GM12891 (cell line): ENCODE data around the gene TNN.

Experiments
- DNase-seq: peaks from one replicate; pipeline ENCODE4 v3.0.0; 2011; ENCODE audit warnings: low spot score; ENCODE audit not compliant: insufficient read length
- FAIRE-seq: peaks from 2 replicates; lab custom pipeline; 2011; peaks lifted over from hg19 to GRCh38; lab: Jason Lieb, UNC
- PAX5 ChIP-seq: IDR thresholded peaks from 2 replicates; pipeline ENCODE4 v1.6.1; 2011; ENCODE audit warnings: low read length, moderate library complexity, mild to moderate bottlenecking; ENCODE audit not compliant: insufficient read depth, severe bottlenecking
- POLR2A ChIP-seq: IDR thresholded peaks from 2 replicates; pipeline ENCODE4 v1.6.1; 2011; ENCODE audit warnings: low read depth, low read length, control low read depth
- POLR2AphosphoS5 ChIP-seq: IDR thresholded peaks from 2 replicates; pipeline ENCODE4 v1.6.1; 2011; ENCODE audit warnings: low read depth, low read length, control low read depth
- POU2F2 ChIP-seq: IDR thresholded peaks from 2 replicates; pipeline ENCODE4 v1.6.1; 2011; ENCODE audit warnings: low read depth, mild to moderate bottlenecking, control low read depth, low read length, moderate library complexity
- SPI1 ChIP-seq: IDR thresholded peaks from 2 replicates; pipeline ENCODE4 v1.6.1; 2011; ENCODE audit warnings: low read depth, low read length, control low read depth
- TAF1 ChIP-seq: IDR thresholded peaks from 2 replicates; pipeline ENCODE4 v1.6.1; 2011; ENCODE audit warnings: low read depth, low read length, control low read depth

The TNN gene

GRCh38 chr1:175145899-175146528 lies 78.4 kb downstream of the TNN start:
- no peak for DNase-seq
- TF ChIP-seq SPI1 (no peak), POLR2A (no peak), PAX5 (no peak), POLR2AphosphoS5 (no peak)
- no peak for FAIRE-seq

- TF ChIP-seq POU2F2 (no peak), POLR2AphosphoS5 (no peak), SPI1 (no peak)
- DNase-seq (peak; percentile 55), FAIRE-seq (peak; percentile 69)
Observed at GRCh38 chr1:175146529-175147213, 79.0 kb downstream of the TNN start.

DNA sequence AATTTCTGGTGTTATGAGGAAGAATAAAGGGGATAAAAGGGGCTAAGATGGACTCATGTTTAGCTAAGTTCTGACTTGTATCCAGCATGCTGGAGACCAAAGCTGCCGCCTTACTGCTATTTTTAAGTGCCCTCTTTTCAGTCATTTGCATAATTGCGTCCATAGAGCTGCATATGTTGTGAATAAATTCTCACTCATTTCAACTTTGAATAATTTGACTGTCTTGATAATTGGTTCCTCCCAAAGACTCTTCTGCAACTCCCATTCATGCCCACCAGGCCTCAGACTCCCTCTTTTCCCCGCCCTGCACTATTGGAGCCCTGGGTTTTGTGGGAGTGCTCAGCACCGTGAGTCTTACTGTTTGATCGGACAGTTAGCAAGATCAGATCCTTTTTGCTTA lies 79.9 kb downstream of the TNN start:
- DNase-seq (no peak), FAIRE-seq (no peak)
- TF ChIP-seq POLR2A (no peak), SPI1 (no peak), POLR2AphosphoS5 (no peak), POU2F2 (no peak), PAX5 (no peak), TAF1 (no peak)

GRCh38 chr1:175148068-175148467 lies 80.4 kb downstream of the TNN start:
- DNase-seq (no peak), FAIRE-seq (no peak)
- TF ChIP-seq POLR2AphosphoS5 (no peak), PAX5 (no peak), POLR2A (no peak), TAF1 (no peak), SPI1 (no peak), POU2F2 (no peak)

- TF ChIP-seq POLR2A (no peak), SPI1 (no peak), POLR2AphosphoS5 (no peak)
- FAIRE-seq (no peak), DNase-seq (no peak)
Observed at GRCh38 chr1:175150596-175151319, 83.1 kb downstream of the TNN start.

DNA sequence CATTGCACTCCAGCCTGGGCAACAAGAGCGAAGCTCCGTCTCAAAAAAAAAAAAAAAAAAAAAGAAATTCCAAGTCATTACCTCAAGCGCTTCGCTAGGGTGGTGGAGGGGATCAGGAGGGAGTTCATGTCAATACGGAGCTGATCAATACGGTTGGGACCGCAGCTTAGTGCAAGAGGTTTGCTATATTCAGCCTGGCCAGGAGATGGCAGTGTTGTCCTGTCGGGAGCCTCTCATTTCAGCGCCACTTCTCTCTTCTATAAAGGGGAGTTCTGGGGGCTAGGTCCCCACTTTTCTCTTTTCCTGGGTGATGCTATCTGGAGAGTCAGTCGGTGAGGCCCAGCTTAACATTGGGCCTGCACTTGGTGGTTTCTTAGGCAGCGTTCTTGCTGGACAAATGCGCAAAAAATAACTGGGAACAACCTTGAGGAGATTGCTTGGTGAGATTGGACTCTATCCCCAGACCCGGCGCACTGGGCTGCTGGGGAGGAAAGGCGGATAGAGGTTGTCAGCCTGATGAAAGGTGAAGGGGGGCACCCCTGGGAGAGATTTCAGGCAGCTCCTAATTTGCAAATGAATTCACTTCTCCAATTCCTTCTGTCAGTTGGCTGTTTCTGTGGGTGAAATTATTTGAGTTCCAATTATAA lies 84.5 kb downstream of the TNN start:
- TF ChIP-seq TAF1 (no peak), POLR2A (no peak), PAX5 (no peak), POU2F2 (no peak), POLR2AphosphoS5 (no peak), SPI1 (no peak; the same call in 1 of the 2 replicates)
- peak; percentile 79 for FAIRE-seq
- peak; percentile 43 for DNase-seq

GRCh38 chr1:175154629-175155472 lies 87.2 kb downstream of the TNN start:
- peak; percentile 96 for FAIRE-seq
- peak; percentile 42 for DNase-seq
- TF ChIP-seq POLR2AphosphoS5 (no peak), TAF1 (no peak), PAX5 (no peak), POLR2A (no peak), SPI1 (no peak), POU2F2 (no peak)

- DNase-seq: no peak
- TF ChIP-seq POU2F2 (no peak), POLR2A (no peak), SPI1 (no peak), POLR2AphosphoS5 (no peak)
- FAIRE-seq: no peak
Observed at GRCh38 chr1:175155473-175155856, 87.8 kb downstream of the TNN start.

- FAIRE-seq: no peak
- DNase-seq: no peak
- TF ChIP-seq POLR2A (no peak), SPI1 (no peak), POU2F2 (no peak)
Observed at GRCh38 chr1:175155936-175156335, 88.3 kb downstream of the TNN start.

GRCh38 chr1:175157200-175157599 lies 89.6 kb downstream of the TNN start:
- TF ChIP-seq TAF1: no peak
- TF ChIP-seq PAX5: no peak
- no peak for TF ChIP-seq POU2F2
- no peak for TF ChIP-seq POLR2A
- TF ChIP-seq POLR2AphosphoS5: no peak
- no peak for FAIRE-seq
- no peak for DNase-seq
